Right lobe of liver (tissue), 6 donors: ENCODE measurements around the gene RUNX2. TPM values are rescaled to one million over a fixed set of nuclear protein-coding genes. Genes with fewer than 3 reads are reported as not detected.

Experiments
- ATAC-seq, 4 donors: fragments of 200-7000 bp; cut with Tn5 transposase; one replicate each; pipeline ENCODE4 v1.9.1; 2020; ENCODE audit warnings: mild to moderate bottlenecking in 4 of 4, moderate library complexity in 4 of 4
- DNase-seq, 3 donors: peaks; one replicate each; pipeline ENCODE4 v3.0.0-alpha.2; 2020
- H3K27ac ChIP-seq, 3 donors: fragments of 200-600 bp; one replicate each; pipeline ENCODE4 v1.8.0; 2022
- H3K27me3 ChIP-seq, 2 donors: fragments of 200-600 bp; one replicate each; pipeline ENCODE4 v1.8.0; 2022
- H3K36me3 ChIP-seq, 4 donors: fragments of 200-600 bp; sonication (generic) in 1 of 4; one replicate each; pipeline versions ENCODE4 v1.5.1 to v1.8.0; 2017 to 2022; ENCODE audit warnings: control low read depth in 1 of 4
- H3K4me1 ChIP-seq, 4 donors: fragments of 200-600 bp; sonication (generic) in 1 of 4; one replicate each; pipeline versions ENCODE4 v1.5.1 to v1.8.0; 2017 to 2022; ENCODE audit warnings: control low read depth in 1 of 4
- H3K4me3 ChIP-seq, 3 donors: fragments of 200-600 bp; one replicate each; pipeline ENCODE4 v1.8.0; 2022
- H3K9me3 ChIP-seq, 4 donors: fragments of 200-600 bp; sonication (generic) in 1 of 4; one replicate each; pipeline versions ENCODE4 v1.5.1 to v1.8.0; 2017 to 2022; ENCODE audit warnings: control low read depth in 1 of 4
- POLR2A ChIP-seq: fragments of 450-650 bp; IDR thresholded peaks from one replicate; pipeline ENCODE4 v1.6.1; 2017; ENCODE audit warnings: antibody characterized with exemption, mild to moderate bottlenecking
- WGBS: methylation state at CpG from one replicate; pipeline ENCODE4 v1.1.6; 2018; ENCODE audit warnings: low coverage, low lambda C conversion rate; ENCODE audit not compliant: insufficient coverage; ENCODE audit errors: missing lambda C conversion rate; 5-methylcytosine and 5-hydroxymethylcytosine counted together
- intact Hi-C, 2 donors: fragments of 100-400 bp; cut with DNase I; formaldehyde crosslinking; loops; one replicate each; pipeline versions ENCODE4 v1.11.2 to v1.14.1; 2022
- total RNA-seq, 6 experiments: library from RNA; depleted of rRNA in 2 of 6; stranded (reverse); fragments of >200 nt in 2 of 6; fragmentation: NEBNext Ultra II Directional in 3 of 6; extraction: Animal tissue kit (Norgen Biotek cat#: 25700) in 3 of 6; gene quantifications; one replicate each; pipeline versions ENCODE4 v1.1.0 to v1.2.4, GENCODE V29; 2016 to 2023
- TF ChIP-seq, protein P1 (sequence below), 4 donors: fragments of 200-600 bp in 3 of 4; fragments of 450-650 bp in 1 of 4; IDR thresholded peaks; one replicate each; pipeline versions ENCODE4 v1.5.1 to v1.8.0; 2016 to 2022; ENCODE audit warnings: antibody characterized with exemption in 4 of 4, mild to moderate bottlenecking in 2 of 4
- donor health status: DM: no; HTN: yes; CAD: no.
- donor health status: DM: no; HTN: no; CAD: no.
- donor health status: DM: no; HTN: no; CAD: no.
- donor health status: DM: no; HTN: yes; CAD: no.
- donor health status: DM: no; HTN: yes; CAD: no.

The RUNX2 gene
- total RNA-seq, 6 experiments from 2014 or later = 0.15 to 0.80 (median 0.43) TPM

DNA sequence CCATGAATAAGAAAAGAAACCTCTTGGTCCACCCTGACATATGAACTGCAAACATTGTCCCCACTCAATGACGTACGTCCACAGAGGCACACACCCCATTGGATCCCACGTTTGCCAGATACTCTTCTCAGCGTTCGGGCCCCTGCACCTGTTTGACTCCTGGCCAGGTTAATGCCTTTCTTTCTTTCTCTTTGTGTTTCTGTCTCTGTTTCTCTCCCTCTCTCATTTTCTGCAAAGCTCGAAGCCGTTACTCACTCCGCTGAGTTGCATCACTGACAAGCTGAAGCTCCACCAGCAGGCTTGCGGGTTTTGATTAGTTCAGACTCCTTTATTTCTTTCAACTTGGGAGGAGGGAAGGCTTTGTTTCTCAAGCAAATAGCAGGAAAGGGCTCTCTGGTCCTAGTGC, 185.1 kb downstream of the RUNX2 start:
- Histone ChIP-seq H3K9me3 (no peaks in the 10 kb centered on the region), H3K4me1 (no peaks in the 10 kb centered on the region), H3K36me3 (no peaks in the 10 kb centered on the region), H3K4me3 (no peak overlapping the region), H3K27ac (no peak overlapping the region), H3K27me3 (no peaks in the 10 kb centered on the region)
- 81% methylated on average over 9 of the region's 9 CpGs for WGBS
- intact Hi-C loops = no loop called here
- DNase-seq = no peak
- ATAC-seq = no peak
- no peak for TF ChIP-seq POLR2A
- TF ChIP-seq, protein P1, sequence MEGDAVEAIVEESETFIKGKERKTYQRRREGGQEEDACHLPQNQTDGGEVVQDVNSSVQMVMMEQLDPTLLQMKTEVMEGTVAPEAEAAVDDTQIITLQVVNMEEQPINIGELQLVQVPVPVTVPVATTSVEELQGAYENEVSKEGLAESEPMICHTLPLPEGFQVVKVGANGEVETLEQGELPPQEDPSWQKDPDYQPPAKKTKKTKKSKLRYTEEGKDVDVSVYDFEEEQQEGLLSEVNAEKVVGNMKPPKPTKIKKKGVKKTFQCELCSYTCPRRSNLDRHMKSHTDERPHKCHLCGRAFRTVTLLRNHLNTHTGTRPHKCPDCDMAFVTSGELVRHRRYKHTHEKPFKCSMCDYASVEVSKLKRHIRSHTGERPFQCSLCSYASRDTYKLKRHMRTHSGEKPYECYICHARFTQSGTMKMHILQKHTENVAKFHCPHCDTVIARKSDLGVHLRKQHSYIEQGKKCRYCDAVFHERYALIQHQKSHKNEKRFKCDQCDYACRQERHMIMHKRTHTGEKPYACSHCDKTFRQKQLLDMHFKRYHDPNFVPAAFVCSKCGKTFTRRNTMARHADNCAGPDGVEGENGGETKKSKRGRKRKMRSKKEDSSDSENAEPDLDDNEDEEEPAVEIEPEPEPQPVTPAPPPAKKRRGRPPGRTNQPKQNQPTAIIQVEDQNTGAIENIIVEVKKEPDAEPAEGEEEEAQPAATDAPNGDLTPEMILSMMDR (IDR thresholded peaks at IDR 0.05) = no peak

DNA sequence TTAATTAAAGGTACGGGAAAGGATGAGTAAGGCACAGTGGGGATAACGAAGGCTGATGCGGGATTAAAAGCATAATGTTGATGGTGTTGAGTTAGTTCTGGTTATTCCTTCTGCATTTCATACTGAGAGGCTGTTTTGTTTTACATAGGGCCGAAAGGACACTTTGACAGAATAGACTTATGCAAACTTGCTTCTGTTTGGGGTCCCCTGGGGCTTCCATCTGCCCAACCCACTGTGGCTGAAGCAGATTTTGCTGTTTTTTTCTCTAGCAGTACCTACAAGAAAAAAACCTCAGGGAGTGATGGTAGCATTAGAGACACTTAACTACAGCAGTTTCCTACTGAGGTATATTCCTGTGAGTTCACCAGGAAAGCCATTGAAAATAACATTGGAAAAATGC, 185.7 kb downstream of the RUNX2 start:
- Histone ChIP-seq H3K36me3 (no peaks in the 10 kb centered on the region), H3K9me3 (no peaks in the 10 kb centered on the region), H3K4me1 (no peaks in the 10 kb centered on the region), H3K4me3 (no peak overlapping the region), H3K27me3 (no peaks in the 10 kb centered on the region), H3K27ac (no peak overlapping the region)
- DNase-seq (no peak), ATAC-seq (no peak)
- TF ChIP-seq POLR2A = no peak
- TF ChIP-seq, protein P1 (IDR thresholded peaks at IDR 0.05) = no peak
- intact Hi-C loops = no loop called here
- WGBS = 92% methylated on average over 4 of the region's 4 CpGs

DNA sequence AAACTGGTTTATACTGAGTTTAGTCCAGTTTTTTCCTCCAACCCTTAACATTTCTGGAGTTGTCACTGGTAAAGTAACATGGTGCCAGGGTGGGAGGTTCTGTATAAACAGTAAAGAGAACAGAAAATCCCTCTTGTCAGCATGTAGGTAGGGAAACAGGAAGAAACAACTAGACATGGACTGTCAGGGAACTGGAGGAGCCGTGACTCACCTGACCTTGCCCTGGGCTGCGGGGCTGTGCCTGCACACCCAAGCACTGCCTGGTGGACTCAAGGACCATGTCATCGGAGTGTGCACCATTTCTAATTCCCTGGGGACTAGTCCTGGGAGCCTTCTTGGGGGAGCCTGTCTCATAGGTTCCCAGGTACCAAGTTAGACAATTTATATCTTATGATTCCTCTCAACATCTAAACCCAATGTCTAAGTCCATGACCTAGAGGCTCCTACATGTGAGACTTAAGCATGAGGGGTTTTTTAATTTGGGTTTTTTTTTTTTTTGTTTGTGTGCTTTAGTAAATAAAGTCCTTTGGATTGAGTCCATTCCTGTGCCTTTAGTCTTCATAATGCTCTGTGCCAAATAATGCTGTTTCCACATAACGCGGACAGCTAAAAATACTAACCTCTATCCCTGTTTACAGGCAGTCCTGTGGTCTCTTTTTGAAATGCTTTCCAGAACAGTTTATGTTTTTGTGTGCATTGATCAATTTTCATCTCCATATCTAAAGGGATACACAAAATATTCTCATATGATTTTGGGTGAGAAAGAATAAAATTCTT, 186.5 kb downstream of the RUNX2 start:
- Histone ChIP-seq H3K4me1 (no peaks in the 10 kb centered on the region), H3K4me3 (no peak overlapping the region), H3K36me3 (no peaks in the 10 kb centered on the region), H3K9me3 (no peaks in the 10 kb centered on the region), H3K27ac (no peak overlapping the region), H3K27me3 (no peaks in the 10 kb centered on the region)
- TF ChIP-seq, protein P1 (IDR thresholded peaks at IDR 0.05) = no peak
- TF ChIP-seq POLR2A = no peak
- ATAC-seq (peak in 1 of 4 donors; percentile 34), DNase-seq (no peak)
- intact Hi-C loops = no loop called here
- 76% methylated on average over 5 of the region's 5 CpGs for WGBS

DNA sequence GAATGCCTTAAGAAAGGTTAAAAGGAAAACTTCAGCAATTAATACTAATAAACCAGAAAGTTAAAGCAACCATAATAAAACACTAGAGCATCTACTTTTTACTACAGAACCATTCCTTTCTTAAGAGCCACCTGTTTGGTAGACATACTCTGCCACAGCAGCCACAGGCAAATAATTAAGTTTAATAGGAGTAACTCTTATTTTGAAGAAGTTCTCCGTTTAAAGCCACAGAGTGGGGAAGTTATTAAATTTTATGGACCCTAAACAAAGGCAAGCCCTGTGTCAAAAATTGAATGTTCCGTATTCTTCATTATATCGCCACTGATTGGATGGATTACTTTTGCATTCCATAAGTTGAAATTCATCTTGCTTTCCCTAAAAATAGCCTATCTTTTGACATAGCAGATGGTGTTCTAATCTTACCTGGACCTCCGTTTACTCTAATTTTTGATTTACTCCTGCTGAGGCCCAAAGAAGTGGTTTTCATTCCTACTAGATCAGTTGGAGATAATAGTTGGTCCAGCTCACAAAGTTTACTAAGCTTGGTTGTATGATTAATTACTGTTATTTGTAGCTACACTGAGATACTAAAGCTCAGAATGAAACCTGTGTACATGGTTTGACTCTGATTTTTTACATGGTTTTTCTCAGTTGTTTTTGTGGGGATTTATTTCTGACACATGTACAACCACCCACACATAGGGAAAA, 190.0 kb downstream of the RUNX2 start:
- TF ChIP-seq, protein P1 (IDR thresholded peaks at IDR 0.05) = no peak
- TF ChIP-seq POLR2A = no peak
- intact Hi-C loops = no loop called here
- 72% methylated on average over 4 of the region's 4 CpGs for WGBS

More for the DNA sequence above, 190.0 kb downstream of the RUNX2 start:
- H3K36me3 ChIP-seq = no peaks in the 10 kb centered on the region
- H3K9me3 ChIP-seq = no peaks in the 10 kb centered on the region
- H3K4me1 ChIP-seq = no peaks in the 10 kb centered on the region
- DNase-seq = no peak
- no peak overlapping the region for H3K27ac ChIP-seq
- no peak overlapping the region for H3K4me3 ChIP-seq
- no peaks in the 10 kb centered on the region for H3K27me3 ChIP-seq
- no peak for ATAC-seq
